Renal cortex interstitium (tissue), 15 donors: ENCODE measurements around the gene SH3BP5L. TPM values are rescaled to one million over a fixed set of nuclear protein-coding genes. Genes with fewer than 3 reads are reported as not detected.
A peak's percentile ranks its signal among the peaks of the same experiment; 100 is the strongest.

Source experiments
- DNase-seq, 11 donors: peaks; one replicate each; pipeline ENCODE4 v3.0.0-alpha.2; 2013; ENCODE audit warnings: low read depth in 9 of 11, low spot score in 4 of 11; ENCODE audit errors: extremely low read depth in 1 of 11
- long read RNA-seq, 16 experiments: transcript quantifications; one replicate each; lab custom pipeline, GENCODE V29; 2026
- polyA plus RNA-seq, 3 donors: library from polyadenylated mRNA; unstranded; fragments of 120-200 nt; gene quantifications; one replicate each; pipeline ENCODE4 v1.2.1, GENCODE V29; 2013; ENCODE audit not compliant: insufficient read length in 3 of 3

Gene SH3BP5L
- polyA plus RNA-seq, result 10 to 100 TPM; 23.6 to 31.4 (median 30.0) TPM
- long read RNA-seq, donor 1, partial matches to known transcripts, result 0 of 4 reads
- long read RNA-seq, donor 1, other reads (novel, unspliced or antisense), result 0 of 4 reads
- long read RNA-seq, donor 2, partial matches to known transcripts, result 6 of 8 reads
- long read RNA-seq, donor 2, other reads (novel, unspliced or antisense), result 0 of 8 reads
- long read RNA-seq, donor 3, transcript SH3BP5L-201 (7 exons, 3,861 nt), result major isoform, 9 of 11 reads
- long read RNA-seq, donor 3, partial matches to known transcripts, result 0 of 11 reads
- long read RNA-seq, donor 3, other reads (novel, unspliced or antisense), result 0 of 11 reads
- long read RNA-seq, donor 4, partial matches to known transcripts, result 0 of 3 reads
- long read RNA-seq, donor 4, other reads (novel, unspliced or antisense), result 0 of 3 reads
- long read RNA-seq, donor 5, result 0 reads
- long read RNA-seq, donor 6, partial matches to known transcripts, result 7 of 9 reads
- long read RNA-seq, donor 6, other reads (novel, unspliced or antisense), result 0 of 9 reads
- long read RNA-seq, donor 7, transcript SH3BP5L-201 (7 exons, 3,861 nt), result major isoform, 5 of 12 reads
- long read RNA-seq, donor 7, partial matches to known transcripts, result 7 of 12 reads
- long read RNA-seq, donor 7, other reads (novel, unspliced or antisense), result 0 of 12 reads
- long read RNA-seq, donor 8, transcript SH3BP5L-201 (7 exons, 3,861 nt), result major isoform, 5 of 20 reads
- long read RNA-seq, donor 8, partial matches to known transcripts, result 13 of 20 reads
- long read RNA-seq, donor 8, other reads (novel, unspliced or antisense), result 0 of 20 reads
- long read RNA-seq, donor 9, transcript SH3BP5L-201 (7 exons, 3,861 nt), result major isoform, 5 of 5 reads
- long read RNA-seq, donor 9, partial matches to known transcripts, result 0 of 5 reads
- long read RNA-seq, donor 9, other reads (novel, unspliced or antisense), result 0 of 5 reads
- long read RNA-seq, donor 10, transcript SH3BP5L-201 (7 exons, 3,861 nt), result major isoform, 5 of 16 reads
- long read RNA-seq, donor 10, partial matches to known transcripts, result 11 of 16 reads
- long read RNA-seq, donor 10, other reads (novel, unspliced or antisense), result 0 of 16 reads
- long read RNA-seq, donor 11, partial matches to known transcripts, result 0 of 2 reads
- long read RNA-seq, donor 11, other reads (novel, unspliced or antisense), result 0 of 2 reads
- long read RNA-seq, donor 12, partial matches to known transcripts, result 0 of 1 reads
- long read RNA-seq, donor 12, other reads (novel, unspliced or antisense), result 0 of 1 reads
- long read RNA-seq, donor 13, transcript SH3BP5L-201 (7 exons, 3,861 nt), result major isoform, 6 of 13 reads
- long read RNA-seq, donor 13, partial matches to known transcripts, result 7 of 13 reads
- long read RNA-seq, donor 13, other reads (novel, unspliced or antisense), result 0 of 13 reads
- long read RNA-seq, donor 14, partial matches to known transcripts, result 0 of 4 reads
- long read RNA-seq, donor 14, other reads (novel, unspliced or antisense), result 0 of 4 reads
- long read RNA-seq, donor 15, partial matches to known transcripts, result 0 of 1 reads
- long read RNA-seq, donor 15, other reads (novel, unspliced or antisense), result 0 of 1 reads
- long read RNA-seq, donor 16, transcript SH3BP5L-201 (7 exons, 3,861 nt), result major isoform, 10 of 17 reads
- long read RNA-seq, donor 16, partial matches to known transcripts, result 7 of 17 reads
- long read RNA-seq, donor 16, other reads (novel, unspliced or antisense), result 0 of 17 reads

DNA sequence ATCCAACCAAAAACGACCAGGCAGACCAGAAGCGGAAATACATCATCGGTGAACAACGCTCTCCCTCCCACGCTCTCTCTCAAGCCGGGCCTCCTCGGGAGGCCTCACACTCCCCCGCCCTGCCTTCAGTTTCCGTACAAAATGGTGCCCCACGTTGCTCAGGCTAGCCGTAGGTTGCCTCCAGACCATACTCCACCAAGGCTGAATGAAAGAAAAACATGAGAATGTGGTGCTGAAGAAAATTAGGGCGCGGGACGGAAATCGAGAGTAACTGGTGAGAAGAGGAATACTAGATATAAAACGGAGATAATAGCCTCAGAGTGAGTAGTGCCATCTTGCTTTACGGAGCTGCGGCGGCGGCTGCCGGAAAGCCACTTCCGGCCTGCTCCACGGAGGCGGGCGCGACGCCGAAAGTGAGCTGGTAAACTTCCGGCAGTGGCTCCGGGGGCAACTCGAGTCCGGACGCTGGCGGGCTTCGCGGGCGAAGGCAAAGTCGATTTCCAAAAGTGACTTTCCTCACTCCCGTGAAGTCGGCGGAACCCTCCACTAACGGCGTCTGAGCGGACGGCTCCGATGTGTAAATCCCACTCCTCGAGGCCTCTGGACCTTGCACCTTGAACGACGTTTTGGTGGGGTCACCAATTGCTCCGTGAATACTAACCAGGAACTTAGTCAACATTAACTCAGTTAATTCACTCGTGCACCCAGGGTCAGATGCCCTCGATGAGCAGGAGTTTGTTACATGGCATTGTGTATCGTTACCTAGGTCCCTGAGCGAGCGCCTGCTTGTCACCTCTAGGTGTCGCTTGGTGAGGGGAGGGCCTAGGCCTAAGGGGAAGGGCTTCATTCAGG, at the start of gene SH3BP5L:
TSS of gene SH3BP5L (minus strand) at position 7 of the 852 bp plus-strand sequence. CDS start 980 bp downstream, outside the sequence.
- peak; percentile 92 to 99 (median 95) for DNase-seq

DNA sequence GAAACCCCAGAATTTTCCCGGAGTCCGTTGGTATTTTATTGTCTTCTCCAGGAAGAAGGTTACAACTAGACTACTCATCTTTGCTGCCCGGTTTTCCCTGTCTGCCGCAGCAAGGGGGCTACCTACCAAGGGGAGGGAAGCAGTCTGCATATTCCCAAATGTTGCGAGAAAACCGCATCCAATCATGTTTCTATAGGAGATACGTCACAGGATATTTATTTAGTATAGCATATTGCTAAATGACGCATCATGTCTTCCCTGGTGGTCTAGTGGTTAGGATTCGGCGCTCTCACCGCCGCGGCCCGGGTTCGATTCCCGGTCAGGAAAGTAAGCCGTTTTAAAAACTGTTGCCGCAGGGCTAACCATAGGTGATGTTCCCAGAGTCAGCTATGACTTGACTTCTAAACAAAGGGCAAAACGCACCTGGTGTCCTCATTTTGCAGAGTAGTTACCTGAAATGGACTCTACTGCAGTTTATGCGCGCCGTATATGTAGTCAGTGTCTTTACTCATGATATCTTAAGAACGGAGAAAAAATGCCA, 48.3 kb upstream of the SH3BP5L start:
- DNase-seq, result peak; percentile 77 to 90 (median 86)

DNA sequence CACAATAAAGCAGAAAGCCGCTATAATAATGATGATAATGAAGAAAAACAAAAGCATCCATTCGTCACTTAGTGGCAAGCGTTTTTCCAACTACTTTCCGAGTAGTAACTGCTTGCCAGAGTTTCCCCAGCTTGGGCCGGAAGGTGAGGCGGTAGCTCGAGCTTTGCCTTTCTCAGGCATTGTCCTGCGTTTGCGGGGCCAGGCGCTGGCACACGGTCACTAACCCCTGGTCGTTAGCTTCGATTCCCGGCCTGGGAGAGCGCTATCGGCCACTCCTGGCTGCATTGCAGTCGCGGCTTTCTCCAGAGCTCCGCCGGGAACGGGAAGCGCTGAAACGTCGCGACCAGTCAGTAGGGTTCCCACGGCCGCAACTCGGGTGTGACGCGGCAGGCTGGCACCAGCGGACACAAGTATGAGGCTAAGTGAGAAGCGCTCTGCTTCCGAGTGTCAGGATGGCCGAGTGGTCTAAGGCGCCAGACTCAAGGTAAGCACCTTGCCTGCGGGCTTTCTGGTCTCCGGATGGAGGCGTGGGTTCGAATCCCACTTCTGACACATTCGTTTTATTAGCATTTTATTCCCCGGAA, 47.8 kb upstream of the SH3BP5L start:
- peak; percentile 89 to 95 (median 93) for DNase-seq

DNA sequence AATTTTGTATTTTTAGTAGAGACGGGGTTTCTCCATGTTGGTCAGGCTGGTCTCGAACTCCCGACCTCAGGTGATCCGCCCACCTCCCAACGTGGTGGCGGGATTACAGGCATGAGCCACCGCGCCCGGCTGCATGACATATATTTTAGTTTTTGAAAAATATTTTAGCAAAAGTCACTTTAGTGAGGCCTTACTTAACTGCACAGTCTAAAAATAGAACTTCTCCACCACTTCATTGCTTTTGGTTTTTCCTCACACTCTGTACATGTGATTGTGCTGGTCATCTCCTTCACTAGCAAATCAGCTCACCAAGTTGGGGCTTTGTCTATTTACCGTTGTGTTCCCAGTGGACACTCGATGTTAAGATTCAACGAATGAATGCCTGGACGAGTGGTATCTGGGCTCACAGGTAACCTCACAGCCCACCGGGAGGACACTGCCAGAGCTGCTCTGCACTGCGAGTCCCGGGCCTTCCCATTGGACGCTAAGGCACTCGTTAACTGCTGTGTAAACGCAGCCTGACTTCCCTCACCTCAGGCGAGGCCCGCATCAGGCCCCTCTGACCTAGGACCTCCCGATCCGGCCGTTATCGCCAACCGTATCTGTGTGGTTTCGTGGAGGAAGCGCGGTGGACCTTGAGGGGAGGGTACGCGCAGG, 47.2 kb upstream of the SH3BP5L start:
- DNase-seq, result peak in 10 of 11 donors; percentile 46 to 81 (median 60)

DNA sequence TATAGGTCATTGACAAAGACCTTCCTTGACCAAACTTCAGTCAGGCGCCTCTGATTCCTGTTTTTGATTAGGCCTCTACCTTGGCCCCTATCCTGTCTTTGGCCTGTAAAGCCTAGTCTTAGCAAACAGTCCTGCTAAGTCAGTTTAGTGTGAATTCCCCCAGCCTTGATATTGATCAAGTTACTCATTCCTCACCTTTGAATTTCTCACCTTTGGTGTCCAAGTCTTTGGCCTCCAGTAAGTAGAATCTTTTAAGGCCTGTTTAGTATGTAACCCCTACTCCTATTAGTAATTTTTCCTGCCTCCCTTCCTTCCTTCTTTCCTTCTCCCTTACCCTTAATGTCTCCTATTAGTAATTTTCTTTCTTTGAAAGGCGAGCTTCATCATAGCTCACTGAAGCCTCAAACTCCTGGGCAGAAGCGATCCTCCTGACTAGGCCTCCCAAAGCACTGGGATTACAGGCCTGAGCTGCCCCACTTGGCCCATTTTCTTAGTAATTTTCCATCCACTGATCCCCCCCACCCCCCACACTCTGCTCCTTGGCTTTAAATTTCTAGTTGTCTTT, 46.2 kb upstream of the SH3BP5L start:
- DNase-seq, result no peak

DNA sequence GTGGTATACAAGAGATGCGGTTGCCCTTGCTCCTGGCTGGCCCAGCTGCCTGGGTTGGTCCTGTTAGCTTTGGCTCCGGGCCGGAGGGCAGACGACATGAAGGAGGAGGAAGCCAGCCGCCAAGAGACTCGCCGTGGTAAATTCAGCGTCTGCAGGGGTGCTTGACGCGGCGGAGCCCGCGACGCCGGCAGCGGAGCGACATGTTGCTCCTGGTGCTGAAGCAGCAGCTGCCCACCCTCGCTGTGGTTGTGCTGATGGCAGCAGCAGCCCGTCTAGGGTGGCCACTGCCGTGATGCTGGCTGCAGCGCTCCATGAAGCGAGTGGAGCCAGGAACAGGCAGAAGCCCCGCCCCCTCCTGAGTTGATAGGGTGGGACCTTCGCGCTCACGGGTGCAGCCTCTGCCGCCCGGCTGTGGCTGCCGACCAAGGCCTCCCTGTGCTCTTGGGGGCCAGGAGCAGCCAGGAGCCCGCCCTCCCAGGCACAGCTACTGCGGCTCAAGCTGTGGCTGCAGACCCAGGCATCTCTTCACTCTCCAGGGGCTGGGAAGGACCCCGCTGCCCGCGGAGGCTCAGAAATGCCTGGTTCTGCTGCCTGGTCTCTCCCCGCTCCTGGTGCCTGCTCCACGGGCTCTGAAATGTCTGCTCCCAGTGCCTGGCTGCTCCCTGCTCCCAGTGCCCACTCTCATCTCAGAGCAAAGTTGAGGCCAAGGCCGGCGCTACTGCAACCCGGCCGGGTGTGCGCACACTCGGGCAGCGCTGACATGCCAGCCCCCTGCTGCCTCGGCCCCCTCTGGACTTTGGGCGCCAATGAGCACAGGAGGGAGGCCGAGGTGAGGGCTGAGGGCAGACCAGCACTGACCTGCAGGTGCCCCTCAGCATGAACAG, 37.5 kb upstream of the SH3BP5L start:
- peak in 10 of 11 donors; percentile 31 to 80 (median 72) for DNase-seq

DNA sequence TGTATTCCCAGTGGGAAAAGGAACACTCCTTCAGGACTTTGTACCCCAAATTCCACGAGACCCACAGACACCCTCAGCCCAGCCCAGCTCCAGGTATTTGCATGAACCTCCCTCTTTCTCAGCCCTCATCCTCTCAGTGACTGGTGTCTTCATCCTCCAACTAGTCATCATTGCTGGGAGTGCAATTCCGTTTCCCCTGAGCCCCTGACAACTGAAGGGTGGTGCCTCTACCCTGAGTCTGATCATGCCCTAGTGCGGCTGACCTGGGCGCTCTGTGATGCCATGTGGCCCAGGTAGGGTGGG, 36.9 kb upstream of the SH3BP5L start:
- DNase-seq, result no peak

DNA sequence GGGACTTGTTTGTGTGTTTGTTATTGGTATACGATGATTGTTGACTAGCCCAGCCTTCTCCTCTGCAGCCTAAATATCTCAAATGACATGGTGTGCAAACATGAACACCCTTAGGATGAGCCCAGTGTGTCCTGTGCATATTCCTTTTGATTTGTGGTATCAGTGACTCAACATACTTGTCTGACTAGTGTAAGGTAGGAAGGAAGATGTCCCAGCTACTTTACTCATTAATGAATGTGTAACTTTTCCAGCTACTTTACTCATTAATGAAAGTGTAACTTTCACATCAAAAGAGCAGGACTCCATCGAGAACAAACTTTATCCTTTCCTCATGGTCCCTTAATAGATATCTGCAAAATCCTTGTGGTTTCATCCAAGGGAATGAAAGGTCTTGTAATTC, 35.9 kb upstream of the SH3BP5L start:
- no peak for DNase-seq

DNA sequence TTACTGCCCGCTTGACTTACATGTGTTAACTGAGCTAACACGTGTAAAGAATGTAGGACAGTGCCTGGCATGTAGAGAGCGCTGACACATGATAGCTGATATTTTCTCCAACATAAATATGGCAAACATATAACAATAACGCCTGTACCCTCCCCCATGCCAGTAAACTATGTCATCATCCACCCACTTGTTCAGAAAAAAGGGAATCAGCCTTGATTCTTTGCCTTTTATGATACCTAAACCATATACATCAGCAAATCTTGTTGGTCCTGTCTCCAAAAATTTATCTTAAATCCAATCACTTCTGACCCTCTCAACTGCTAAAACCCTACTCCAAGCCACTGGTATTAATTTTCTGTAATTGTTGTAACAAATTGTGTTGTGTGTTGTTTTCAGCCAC, 34.3 kb upstream of the SH3BP5L start:
- no peak for DNase-seq

DNA sequence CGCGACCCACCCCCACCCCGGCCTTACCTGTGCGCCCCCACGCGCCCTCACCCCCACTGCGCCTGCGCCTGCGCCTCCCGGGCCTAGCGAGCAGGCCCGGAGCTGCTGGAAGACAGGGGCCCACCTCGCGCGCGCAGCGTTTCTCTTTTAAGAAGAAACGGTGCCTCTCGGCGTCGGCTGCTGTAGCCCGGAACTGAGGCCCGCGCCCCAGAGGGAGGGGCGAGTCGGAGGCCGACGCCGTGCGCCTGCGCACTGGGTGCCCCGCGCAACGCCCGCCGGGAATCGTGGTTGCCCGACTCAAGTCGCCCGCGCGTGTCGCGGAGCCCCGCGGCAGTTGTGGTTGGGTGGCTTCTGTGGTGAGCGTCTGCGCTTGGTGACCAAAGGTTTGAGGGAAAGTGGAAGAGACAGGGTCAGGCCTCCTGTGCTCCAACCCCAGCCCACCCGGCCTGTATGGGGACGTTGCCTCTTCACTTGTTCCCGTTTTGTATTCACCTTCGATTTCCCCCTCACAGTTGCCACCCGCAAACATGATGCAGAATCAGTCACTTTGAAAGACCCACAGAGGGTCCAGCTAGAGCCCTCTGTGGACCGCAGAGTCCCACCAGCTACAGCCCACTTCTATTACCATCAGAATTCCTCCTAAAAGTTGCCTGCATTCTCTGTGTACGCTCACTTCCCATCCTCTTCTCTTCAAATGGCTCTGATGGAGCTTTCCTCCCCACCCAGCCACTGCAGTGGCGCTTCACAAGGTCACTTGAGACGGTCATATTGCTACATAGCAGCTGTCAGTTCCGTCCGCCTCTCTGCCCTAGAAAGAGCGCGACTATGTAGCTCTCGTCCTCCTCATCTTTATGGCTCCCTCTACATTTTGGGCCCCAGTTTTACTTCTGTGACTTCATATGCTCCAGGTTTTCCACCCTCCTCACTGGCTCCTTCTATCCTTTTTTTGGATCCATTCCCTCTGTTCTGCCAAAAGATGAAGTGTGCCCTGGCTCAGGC, 33.5 kb upstream of the SH3BP5L start, which contains the start of gene ZNF692:
TSS of gene ZNF692 (minus strand) at position 195 of the 999 bp plus-strand sequence. CDS start 776 bp downstream, outside the sequence.
- DNase-seq, result peak; percentile 83 to 96 (median 94)

DNA sequence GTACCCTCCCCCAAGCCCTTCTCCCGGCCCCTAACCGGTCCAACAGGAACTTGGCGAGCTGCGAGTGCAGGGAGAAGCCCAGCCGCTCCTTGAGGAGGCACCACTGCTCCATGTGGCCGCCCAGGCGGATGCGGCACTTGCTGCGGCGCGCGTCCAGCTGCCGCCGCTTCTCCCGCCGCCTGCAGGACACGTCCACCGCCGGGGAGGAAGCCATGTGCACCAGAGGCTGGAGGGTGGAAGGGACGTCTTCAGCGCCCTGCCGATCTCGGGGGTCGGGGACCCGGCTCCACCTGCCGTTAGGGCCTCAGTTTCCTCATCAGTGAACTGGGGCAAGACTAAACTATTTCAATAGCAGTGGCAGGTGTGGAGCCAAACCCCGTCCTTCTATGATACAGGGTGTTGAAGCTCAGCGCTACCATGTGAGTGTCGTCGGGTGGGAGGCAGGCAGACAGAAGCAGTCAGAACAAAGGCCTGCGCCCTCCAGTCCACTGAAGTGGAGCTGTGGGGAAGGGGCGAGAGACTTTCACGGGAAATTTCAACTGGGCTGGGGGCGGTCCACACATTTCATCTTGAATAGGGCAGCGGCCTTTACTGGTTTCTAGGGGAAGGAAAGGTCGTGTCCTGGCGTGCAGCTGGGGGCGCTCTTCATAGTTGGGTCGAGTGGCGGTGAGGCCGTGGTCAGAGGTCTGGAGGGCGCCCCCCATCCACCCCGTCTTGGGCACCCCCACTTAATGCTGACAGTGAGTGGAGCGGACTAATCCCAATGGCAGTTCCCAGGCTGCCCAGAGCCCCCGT, 32.6 kb upstream of the SH3BP5L start:
- peak in 5 of 11 donors; percentile 47 to 70 (median 62) for DNase-seq

DNA sequence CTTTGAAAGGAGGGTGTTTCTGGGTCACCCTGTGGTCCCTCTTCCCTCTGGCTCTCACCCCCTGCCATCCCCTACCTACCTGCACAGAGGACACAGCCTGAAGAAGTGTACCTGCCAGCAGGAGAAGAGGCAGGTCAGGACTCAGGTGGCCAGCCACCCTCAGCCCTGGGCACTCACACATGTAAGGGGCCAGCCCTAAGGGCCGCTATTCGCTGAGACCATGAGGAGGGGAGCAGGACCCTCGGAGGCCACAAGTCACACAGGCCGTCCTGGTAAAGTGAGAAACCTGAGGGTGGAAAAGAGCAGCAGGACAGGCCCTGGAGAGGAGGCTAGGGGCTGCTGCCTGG, 32.0 kb upstream of the SH3BP5L start:
- DNase-seq, result no peak

DNA sequence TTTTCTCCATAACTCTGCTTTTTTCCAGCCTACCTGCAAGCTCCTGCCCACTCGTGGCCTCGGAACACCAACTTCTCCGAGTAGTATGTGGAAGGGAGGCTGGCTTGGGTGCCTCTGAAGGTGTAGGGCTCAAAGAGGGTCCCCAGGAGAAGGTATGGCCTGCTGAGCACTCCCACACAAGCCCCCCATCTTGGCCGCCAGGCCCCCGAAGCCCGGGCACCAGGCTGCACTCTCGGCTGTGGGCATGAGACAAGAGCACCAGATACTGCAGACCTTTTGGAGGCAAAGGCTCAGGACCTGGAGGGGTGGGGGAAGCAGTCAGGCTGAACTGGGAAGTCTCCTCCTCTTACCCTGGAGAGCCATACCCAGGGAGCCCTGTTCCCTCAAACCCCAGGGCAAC, 31.5 kb upstream of the SH3BP5L start:
- DNase-seq, result no peak
